Astrocyte of the cerebellum (primary cell): ENCODE measurements around the gene TTLL11.
"Not testable (repeated sequence)": the region's sequence is repeated elsewhere in the genome, so short reads cannot be mapped to it uniquely, and the experiment has no call there.

Source experiments
- DNase-seq: peaks from one replicate; pipeline ENCODE4 v3.0.0-alpha.2; 2011; ENCODE audit warnings: low read depth
- H3K4me3 ChIP-seq: 2 replicates; pipeline ENCODE4 v1.5.1; 2011; ENCODE audit warnings: mild to moderate bottlenecking, low read depth, low read length, moderate library complexity
- CTCF ChIP-seq: IDR thresholded peaks from 2 replicates; pipeline ENCODE4 v1.5.1; 2012; ENCODE audit warnings: low read length, low read depth, moderate library complexity, mild to moderate bottlenecking; ENCODE audit errors: missing control alignments
- in situ Hi-C: cut with HindIII; loops from 2 replicates; pipeline ENCODE4 v1.10.0; 2017; ENCODE audit warnings: low sequenced_read_pairs

Gene TTLL11

GRCh38 chr9:121898856-121899255 lies 194.3 kb downstream of the TTLL11 start:
- TF ChIP-seq CTCF: no peak
- H3K4me3 ChIP-seq: no peak overlapping the region
- in situ Hi-C loops: no loop called here
- DNase-seq: no peak

- TF ChIP-seq CTCF: no peak
- no peak overlapping the region for H3K4me3 ChIP-seq
- no peak for DNase-seq
- in situ Hi-C loops: no loop called here
These were observed 196.0 kb downstream of the TTLL11 start for GRCh38 chr9:121897140-121897539.

GRCh38 chr9:121896545-121896943 lies 196.6 kb downstream of the TTLL11 start:
- TF ChIP-seq CTCF: no peak
- H3K4me3 ChIP-seq: no peak overlapping the region
- in situ Hi-C loops: no loop called here
- no peak for DNase-seq

GRCh38 chr9:121895818-121896544 lies 197.1 kb downstream of the TTLL11 start:
- in situ Hi-C loops: no loop called here
- DNase-seq: no peak
- TF ChIP-seq CTCF: no peak
- H3K4me3 ChIP-seq: no peak overlapping the region

- no peak overlapping the region for H3K4me3 ChIP-seq
- in situ Hi-C loops: no loop called here
- no peak for DNase-seq
- no peak for TF ChIP-seq CTCF
These were observed 197.8 kb downstream of the TTLL11 start for GRCh38 chr9:121895358-121895757.

- not testable (repeated sequence) for DNase-seq, H3K4me3 ChIP-seq
- in situ Hi-C loops: loop anchor here (5.0 kb wide), 1 partner anchor 58 kb away; no protein-coding TSS in a partner anchor
These were observed 198.7 kb downstream of the TTLL11 start for GRCh38 chr9:121894380-121894779.

- in situ Hi-C loops: loop anchor here (5.0 kb wide), 1 partner anchor 59 kb away; no protein-coding TSS in a partner anchor
- no peak overlapping the region for H3K4me3 ChIP-seq
- TF ChIP-seq CTCF: no peak
- DNase-seq: no peak
These were observed 199.3 kb downstream of the TTLL11 start for GRCh38 chr9:121893786-121894185.
